Measurements from ENCODE around the gene CD164L2.

CD164L2 gene

DNA sequence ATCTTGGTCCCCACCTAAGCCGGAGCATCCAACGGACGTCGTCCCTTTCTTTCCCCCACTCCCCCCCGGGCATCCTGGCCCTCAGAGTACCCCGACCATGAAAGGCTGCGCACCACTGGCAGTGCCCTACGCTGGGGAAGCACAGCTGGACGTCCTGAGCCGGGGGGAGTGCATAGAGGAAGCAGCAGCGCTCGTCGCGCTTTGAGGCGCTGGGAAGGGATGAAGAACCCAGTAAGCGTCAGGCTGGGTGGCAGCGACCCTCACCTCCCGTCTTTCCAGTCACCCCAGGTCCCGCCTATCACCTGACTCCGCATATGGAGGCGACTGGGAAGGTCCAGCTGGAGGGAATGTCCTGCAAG is 22.1 kb downstream of the CD164L2 start:
- no peak for DNase-seq

DNA sequence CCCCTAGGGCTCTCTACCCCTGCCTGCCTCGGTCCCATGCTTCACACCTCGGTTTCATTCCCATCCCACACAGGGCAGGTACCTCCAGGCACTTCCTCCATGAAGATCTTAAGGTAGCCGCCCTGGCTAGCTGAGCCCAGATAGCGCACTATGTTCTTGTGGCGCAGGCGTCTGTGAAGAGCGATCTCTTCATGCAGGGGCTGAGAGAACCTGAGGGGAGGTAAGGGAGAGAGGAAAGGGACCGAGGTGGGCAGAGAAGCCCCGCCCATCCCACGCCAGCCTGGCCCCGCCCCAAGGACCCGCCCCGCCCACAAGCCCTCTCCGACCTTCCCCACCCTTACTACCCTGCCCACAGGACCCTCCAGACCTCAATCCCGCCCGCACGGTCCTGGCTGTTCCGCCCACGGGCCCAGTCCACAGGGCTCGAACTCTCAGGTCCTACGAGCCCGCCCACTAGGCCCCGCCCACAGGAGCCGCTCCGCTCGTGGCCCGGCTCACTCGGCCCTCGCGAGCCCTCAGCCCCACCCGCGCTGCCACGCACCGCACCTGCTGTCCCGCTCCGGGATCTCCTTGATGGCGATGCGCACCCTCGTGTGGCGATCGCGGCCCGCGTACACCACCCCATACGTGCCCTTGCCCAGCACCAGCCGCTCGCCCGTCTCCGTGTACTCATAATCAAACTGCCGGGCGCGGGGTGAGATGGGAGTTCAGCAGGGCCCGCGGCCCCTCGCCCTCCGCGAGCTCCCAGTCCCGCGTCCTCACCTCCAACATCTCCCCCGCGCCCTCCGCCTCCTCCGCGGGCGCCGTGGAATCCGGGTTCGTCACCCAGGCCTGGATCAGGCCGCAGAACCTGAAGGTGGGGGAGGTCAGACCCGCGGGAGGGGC is 22.7 kb downstream of the CD164L2 start:
- no peak for DNase-seq

GRCh38 chr1:27359822-27360158 is 23.3 kb downstream of the CD164L2 start:
- DNase-seq: no peak

GRCh38 chr1:27358928-27359313 is 24.2 kb downstream of the CD164L2 start:
- no peak for DNase-seq

GRCh38 chr1:27358038-27358927 is 24.9 kb downstream of the CD164L2 start:
- DNase-seq: no peak

DNA sequence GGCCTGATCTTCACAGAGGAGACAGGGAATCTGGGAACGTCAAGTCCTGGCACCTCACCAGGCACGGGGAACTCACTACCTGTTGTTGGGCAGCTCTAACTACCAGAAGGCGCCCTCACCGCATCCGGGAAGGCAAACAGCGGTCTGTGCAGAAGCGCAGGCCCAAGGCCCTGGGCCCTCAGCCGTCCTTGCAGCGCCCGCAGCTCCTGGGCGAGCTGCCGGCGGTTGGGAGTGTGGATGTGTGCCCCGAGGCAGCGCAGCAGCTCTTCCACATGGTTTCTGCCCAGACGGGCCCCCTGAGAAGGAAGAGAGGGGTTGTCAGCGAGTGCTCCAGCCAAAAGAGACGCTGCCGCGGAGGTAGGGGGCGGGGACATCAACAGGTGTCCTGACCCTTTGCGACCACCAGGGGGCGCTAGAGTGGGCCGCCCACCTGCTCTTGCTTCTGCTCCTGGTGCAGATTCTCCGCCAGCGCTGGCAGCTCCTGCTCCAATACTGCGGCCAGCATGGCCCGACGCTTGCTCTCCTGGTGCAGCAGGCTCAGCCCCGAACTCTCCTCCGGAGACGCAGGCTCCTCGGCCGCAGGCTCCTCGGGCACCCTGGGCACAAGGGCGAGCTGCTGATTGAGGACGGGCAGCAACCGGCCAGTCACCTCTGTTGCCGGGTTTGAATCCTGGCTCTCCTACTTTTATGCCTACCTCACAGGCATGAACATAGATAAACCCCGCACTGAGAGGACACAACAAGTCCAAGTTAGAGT is 25.7 kb downstream of the CD164L2 start:
- DNase-seq: peak; percentile 90

DNA sequence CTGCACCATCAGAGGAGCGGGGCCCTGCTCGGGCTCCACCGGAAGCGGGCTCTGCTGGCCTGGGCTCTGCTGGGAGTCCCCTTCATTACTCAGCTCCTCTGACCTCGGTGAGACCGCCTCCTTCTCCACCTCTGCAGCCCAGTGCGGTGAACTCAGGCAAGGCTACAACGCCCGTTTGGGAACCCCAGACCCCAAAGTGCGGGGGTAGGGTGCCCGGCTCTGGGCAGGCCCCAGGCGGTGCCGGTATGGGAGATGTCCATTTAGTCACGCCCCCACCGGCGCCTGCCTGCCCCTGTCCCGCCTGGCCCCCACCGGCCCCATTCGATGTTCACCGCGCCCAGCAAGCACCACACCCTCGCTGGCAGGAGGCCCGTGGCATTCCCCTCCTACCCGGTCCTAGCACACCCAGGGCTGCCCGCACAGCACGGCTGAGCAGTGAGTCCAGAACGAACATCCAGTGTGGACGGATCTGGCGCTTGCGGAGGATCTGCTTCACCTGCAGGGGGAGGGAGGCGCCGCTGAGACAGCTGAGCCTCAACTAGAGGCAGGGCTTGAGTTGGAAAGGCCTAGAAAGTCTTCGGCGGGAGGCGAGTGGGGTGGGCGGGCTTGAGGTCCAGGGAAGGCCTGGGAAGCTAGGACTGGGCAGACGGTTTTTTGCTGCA is 26.4 kb downstream of the CD164L2 start:
- no peak for DNase-seq

- no peak for DNase-seq
Observed at GRCh38 chr1:27356277-27356618, 26.9 kb downstream of the CD164L2 start.

DNA sequence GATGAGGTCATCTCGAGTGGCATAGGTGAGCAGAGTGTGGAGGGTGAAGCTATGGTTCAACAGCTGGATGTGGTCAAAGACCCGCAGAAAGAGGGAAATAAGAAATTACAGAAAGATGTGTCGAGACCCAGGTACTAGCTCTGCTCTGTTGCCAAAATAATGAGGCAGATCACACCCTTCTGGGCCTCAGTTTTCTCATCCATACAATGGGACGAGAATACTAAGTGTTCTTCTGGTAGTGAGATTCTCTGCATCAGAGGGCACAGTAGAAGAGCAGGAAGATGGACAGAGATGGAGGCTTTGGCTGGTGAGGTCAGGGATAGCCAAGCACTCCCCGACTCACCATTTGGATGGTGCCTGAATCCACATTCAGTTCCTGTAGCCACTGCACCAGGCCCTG is 27.4 kb downstream of the CD164L2 start:
- DNase-seq: no peak

DNA sequence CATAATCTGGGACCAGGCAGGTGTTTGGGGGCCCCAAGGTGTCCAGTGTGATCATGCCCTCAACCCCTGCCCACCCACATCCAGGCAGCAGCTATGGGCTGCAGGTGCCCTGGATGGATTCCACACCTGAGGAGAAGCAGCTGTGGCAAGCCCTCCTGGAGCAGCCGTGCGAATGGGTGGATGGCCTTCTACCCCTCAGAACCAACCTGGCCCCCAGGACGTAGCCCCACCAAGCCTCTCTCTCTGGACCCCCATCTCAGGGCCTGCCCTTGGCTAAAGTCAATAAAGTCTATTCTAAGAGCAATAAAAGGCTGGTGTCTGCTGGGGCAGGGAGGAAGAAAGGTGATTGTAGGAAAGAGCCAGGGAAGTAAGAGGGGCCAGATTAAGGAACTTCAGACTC is 29.5 kb downstream of the CD164L2 start:
- no peak for DNase-seq

DNA sequence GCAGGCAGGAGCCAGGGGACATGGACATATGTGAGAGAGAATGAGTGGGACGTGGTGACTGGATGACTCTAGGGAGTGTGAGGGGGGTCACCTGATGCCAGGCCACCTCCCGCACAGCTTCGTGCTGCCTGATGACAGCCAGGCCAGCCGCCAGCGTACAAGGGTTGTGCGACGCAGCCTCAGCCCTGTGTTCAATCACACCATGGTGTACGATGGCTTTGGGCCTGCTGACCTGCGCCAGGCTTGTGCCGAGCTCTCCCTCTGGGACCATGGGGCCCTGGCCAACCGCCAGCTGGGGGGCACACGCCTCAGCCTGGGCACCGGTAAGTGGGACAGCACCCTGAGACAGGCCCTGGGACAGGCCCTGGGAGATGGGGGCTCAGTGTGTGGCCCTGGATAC is 30.0 kb downstream of the CD164L2 start:
- DNase-seq: no peak

GRCh38 chr1:27351541-27352107 is 31.5 kb downstream of the CD164L2 start:
- no peak for DNase-seq

- peak; percentile 60 for DNase-seq
Observed at GRCh38 chr1:27350663-27351540, 32.2 kb downstream of the CD164L2 start.

DNA sequence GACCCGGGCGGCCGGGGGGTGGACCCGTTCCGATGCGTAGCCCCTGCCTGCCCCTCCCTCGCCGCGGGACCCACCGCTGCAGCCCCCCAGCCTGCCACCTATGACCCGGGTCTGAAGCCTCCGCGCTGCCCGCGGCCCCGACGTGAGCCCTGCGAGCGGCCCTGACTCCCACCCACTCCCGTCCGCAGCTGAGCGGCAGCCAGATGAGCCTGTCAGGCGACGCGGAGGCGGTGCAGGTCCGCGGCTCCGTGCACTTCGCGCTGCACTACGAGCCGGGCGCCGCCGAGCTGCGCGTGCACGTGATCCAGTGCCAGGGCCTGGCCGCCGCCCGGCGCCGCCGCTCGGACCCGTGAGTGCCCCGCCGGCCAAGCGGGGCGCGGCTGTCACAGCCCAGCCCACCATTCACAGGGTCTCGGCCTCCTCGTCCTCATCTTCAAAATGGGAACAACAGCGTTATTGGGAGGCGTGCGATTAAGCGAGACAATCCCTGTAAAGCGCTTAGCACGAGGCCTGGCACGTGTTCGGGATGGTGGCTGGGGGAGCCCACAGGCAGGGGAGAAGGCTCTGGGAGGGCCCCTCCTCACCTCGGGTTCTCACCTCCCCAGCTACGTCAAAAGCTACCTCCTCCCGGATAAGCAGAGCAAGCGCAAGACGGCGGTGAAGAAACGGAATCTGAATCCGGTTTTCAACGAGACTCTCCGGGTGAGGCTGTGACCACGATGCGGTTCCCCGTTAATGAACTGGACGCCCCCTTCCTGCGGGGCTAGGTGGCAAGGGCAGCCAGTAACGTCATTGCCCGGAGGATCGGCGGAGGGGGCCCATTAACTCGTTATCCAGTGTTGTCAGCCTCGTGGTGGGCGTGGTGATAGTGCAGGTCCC is 33.1 kb downstream of the CD164L2 start:
- peak; percentile 71 for DNase-seq

GRCh38 chr1:27348861-27349783 is 34.0 kb downstream of the CD164L2 start:
- DNase-seq: peak; percentile 21

DNA sequence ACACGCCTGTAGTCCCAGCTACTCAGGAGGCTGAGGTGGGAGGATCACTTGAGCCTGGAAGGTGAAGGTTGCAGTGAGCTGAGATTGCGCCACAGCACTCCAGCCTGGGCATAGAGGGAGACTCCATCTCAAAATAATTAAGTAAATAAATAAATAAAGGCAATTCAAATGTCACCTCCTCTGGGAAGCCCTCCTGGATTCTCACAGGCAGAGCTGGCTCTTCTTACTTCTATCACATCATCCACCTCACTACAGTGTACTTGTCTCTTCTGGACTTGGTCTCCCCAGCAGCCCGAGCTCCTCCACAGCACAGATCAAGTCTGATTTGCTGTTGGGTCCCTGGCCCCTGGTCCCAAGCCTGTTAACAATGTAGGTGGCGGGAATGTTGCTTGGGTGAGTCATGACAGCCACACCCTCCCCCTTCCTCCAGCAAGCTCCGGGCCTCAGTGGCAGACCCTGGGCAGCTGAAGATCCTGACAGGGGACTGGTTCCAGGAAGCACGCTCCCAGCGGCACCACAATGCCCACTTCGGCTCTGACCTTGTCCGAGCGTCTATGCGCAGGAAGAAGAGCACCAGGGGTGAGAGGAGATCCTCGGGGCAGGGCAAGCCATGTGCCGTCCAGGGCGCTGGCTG is 36.0 kb downstream of the CD164L2 start:
- peak; percentile 13 for DNase-seq

- DNase-seq: no peak
Observed at GRCh38 chr1:27346357-27346756, 36.8 kb downstream of the CD164L2 start.

- peak; percentile 15 for DNase-seq
Observed at GRCh38 chr1:27345272-27345671, 37.9 kb downstream of the CD164L2 start.

GRCh38 chr1:27343639-27344025 is 39.5 kb downstream of the CD164L2 start:
- DNase-seq: no peak
